HG02884 (cell line): ENCODE data around the gene HHAT.
"Not testable (repeated sequence)": the region's sequence is repeated elsewhere in the genome, so short reads cannot be mapped to it uniquely, and the experiment has no call there.

Experiments
- ATAC-seq: cut with Tn5 transposase; IDR thresholded peaks from one replicate; pipeline ENCODE4 v1.9.1; 2021; ENCODE audit warnings: mild to moderate bottlenecking, moderate library complexity; ENCODE audit not compliant: unreplicated experiment

HHAT gene

GRCh38 chr1:210354305-210354704 is 25.6 kb downstream of the HHAT start:
- not testable (repeated sequence) for ATAC-seq

GRCh38 chr1:210358626-210359025 is 29.9 kb downstream of the HHAT start:
- ATAC-seq, result no peak

- ATAC-seq, result no peak
Observed at GRCh38 chr1:210359255-210359654, 30.6 kb downstream of the HHAT start.

GRCh38 chr1:210360852-210361477 is 32.3 kb downstream of the HHAT start:
- no peak for ATAC-seq

GRCh38 chr1:210361665-210362064 is 33.0 kb downstream of the HHAT start:
- no peak for ATAC-seq

GRCh38 chr1:210362526-210362925 is 33.8 kb downstream of the HHAT start:
- no peak for ATAC-seq

GRCh38 chr1:210363119-210363518 is 34.4 kb downstream of the HHAT start:
- no peak for ATAC-seq

- no peak for ATAC-seq
Observed at GRCh38 chr1:210364479-210364878, 35.8 kb downstream of the HHAT start.

- ATAC-seq, result no peak
Observed at GRCh38 chr1:210366767-210367166, 38.1 kb downstream of the HHAT start.

GRCh38 chr1:210367566-210367965 is 38.9 kb downstream of the HHAT start:
- ATAC-seq, result no peak

GRCh38 chr1:210369425-210369824 is 40.7 kb downstream of the HHAT start:
- ATAC-seq, result no peak

- no peak for ATAC-seq
Observed at GRCh38 chr1:210371916-210372315, 43.2 kb downstream of the HHAT start.

- ATAC-seq, result no peak
Observed at GRCh38 chr1:210372491-210372890, 43.8 kb downstream of the HHAT start.

GRCh38 chr1:210372931-210373627 is 44.4 kb downstream of the HHAT start:
- no peak for ATAC-seq

GRCh38 chr1:210373628-210373877 is 44.9 kb downstream of the HHAT start:
- ATAC-seq, result no peak

- peak; percentile 73 for ATAC-seq
Observed at GRCh38 chr1:210373878-210374599, 45.3 kb downstream of the HHAT start.

GRCh38 chr1:210374600-210374953 is 45.9 kb downstream of the HHAT start:
- no peak for ATAC-seq

GRCh38 chr1:210376836-210377372 is 48.2 kb downstream of the HHAT start:
- no peak for ATAC-seq

GRCh38 chr1:210377731-210378333 is 49.1 kb downstream of the HHAT start:
- no peak for ATAC-seq

GRCh38 chr1:210378736-210379135 is 50.0 kb downstream of the HHAT start:
- ATAC-seq, result no peak

- ATAC-seq, result no peak
Observed at GRCh38 chr1:210381934-210382333, 53.2 kb downstream of the HHAT start.

GRCh38 chr1:210384625-210385024 is 55.9 kb downstream of the HHAT start:
- no peak for ATAC-seq
